Myocyte (in vitro differentiated cells): ENCODE data around the gene TTLL8. TPM values are rescaled to one million over a fixed set of nuclear protein-coding genes. Genes with fewer than 3 reads are reported as not detected.

Experiments
- DNase-seq: peaks from one replicate; pipeline ENCODE4 v3.0.0-alpha.2; 2012; ENCODE audit warnings: low read depth
- total RNA-seq: library from RNA; depleted of rRNA; stranded (reverse); fragments of >200 nt; gene quantifications from 2 replicates; pipeline ENCODE4 v1.2.3, GENCODE V29; 2014

Gene TTLL8
- total RNA-seq, 1 donor from 2014 or later = not detected

DNA sequence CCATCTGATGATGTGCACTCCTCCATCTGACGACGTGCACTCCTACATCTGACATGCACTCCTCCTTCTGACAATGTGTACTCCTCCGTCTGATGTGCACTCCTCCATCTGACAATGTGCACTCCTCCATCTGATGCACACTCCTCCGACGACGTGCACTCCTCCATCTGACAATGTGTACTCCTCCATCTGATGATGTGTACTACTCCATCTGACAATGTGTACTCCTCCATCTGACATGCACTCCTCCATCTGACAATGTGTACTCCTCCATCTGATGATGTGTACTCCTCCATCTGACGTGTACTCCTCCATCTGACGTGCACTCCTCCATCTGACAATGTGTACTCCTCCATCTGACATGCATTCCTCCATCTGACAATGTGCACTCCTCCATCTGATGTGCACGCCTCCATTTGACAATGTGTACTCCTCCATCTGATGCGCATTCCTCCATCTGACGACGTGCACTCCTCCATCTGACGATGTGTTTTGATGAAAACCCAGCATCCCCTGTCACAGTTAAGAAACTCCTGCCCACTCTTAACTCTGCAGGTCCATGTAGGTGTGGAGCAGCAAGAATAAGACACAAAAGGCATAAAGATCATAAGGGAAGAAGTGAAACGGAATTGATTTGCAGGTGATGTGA, 35.8 kb downstream of the TTLL8 start:
- no peak for DNase-seq

DNA sequence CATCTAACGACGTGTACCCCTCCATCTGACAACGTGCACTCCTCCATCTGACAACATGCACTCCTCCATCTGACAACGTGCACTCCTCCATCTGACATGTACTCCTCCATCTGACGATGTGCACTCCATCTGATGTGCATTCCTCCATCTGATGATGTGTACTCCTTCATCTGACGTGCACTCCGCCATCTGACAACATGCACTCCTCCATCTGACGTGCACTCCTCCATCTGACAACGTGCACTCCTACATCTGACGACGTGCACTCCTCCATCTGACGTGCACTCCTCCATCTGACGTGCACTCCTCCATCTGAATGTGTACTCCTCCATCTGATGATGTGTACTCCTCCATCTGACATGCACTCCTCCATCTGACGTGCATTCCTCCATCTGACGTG, 37.5 kb downstream of the TTLL8 start:
- DNase-seq = no peak

DNA sequence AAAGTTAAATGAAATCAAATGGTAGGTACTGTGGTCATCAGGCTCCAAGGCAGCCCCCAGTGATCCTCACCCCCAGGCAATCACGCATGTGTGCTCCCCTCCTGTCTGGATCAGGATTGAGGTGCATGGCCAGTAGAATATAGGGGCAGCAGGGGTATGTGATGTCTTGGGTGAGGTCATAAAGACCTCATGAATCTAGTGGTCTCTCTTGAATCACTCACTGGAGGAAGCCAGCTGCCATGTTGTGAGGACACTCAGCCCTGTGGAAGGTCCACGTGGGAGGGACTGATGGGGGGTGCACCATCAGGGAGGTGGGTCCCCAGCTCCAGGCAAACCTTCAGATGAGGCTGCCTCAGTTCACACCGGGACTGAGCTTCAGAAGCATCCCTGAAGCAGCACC, 38.8 kb downstream of the TTLL8 start:
- DNase-seq = no peak

DNA sequence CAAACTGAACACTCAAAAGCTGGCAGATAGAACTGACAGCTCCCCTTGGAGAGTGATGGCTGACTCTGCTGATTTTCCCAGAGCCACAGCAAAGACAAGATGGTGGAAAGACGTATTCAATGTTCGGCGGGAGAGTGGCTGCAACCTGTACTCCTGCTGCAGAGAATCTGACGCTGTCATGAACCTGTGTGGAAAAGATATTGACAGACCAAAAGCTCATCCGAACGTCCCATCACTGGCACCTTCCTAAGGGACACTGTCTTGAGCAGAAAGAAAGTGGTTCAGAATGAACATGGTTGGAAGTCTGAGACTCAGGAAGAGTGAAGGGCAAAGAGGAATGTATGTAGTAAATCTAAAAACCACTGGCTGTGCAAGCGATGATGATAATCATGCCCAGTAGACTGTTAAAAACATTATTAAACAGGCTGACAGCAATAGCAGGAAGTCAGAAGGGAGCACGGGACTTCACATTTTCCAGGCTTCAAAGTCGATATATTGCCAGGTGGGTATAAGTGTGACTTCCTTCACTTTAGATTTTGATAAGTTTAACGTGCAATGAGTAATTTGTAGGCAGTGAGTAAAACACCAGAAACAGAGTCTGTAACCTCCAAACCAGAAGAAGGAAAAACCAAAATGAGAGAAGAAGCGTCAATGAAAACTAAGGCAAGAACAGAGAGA, 39.4 kb downstream of the TTLL8 start:
- DNase-seq = no peak

DNA sequence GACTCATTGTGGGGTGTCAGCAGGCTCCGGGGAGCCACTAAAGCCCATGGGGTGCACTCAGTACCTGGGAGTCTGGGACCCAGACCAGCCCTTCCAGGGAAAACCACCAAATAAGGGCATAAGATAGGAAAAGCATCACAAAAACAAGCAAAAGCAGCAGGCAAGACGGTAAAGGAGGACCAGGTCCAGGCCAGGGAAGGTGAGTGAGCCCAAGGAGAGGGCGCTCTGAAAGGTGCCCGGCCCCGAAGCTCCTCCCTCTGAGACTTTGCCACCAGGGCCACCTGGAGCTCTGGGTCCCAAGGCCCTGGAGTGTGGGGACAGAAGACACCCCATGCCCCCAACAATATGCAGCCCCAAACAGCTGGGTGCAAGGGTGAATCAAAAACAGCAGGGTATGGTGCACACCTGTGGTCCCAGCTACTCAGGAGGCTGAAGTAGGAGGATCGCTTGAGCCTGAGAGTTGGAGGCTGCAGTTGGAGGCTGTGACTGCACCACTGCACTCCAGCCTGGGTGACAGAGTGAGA, 40.3 kb downstream of the TTLL8 start:
- no peak for DNase-seq

DNA sequence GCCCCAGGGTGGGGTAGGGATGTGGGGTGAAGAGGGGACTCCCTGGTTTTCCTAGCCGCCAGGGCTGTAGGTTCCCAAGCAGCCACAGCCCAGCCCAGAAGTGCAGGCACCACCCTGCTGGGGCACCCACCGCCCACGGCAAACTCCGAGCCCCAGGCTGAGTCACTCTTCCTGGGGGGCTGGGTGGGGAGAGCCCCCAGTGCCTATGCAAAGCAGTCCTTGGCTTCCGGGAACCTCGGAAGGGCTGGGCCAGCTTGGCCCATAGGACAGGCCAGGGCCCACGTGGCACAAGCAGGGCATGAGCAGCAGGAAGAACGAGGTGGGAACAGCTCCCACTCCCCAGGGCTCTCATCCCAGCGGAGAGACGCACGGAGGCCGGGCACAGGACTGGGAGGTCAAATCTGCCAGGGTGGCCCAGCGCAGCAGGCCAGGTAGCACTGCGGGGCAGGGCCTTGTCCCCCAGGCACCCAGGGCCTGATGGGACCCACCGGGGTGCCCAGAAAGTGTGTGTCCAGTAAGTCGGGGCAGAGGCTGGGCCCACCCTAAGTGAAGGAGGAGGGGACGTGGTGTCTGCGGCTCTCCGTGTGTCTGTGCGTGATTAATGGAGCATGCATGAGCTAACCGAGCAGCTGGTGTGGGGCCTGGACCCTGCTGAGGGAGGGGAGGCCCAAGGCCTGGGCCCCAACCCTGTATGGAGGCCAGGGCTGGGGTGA, 41.0 kb downstream of the TTLL8 start:
- DNase-seq = no peak

DNA sequence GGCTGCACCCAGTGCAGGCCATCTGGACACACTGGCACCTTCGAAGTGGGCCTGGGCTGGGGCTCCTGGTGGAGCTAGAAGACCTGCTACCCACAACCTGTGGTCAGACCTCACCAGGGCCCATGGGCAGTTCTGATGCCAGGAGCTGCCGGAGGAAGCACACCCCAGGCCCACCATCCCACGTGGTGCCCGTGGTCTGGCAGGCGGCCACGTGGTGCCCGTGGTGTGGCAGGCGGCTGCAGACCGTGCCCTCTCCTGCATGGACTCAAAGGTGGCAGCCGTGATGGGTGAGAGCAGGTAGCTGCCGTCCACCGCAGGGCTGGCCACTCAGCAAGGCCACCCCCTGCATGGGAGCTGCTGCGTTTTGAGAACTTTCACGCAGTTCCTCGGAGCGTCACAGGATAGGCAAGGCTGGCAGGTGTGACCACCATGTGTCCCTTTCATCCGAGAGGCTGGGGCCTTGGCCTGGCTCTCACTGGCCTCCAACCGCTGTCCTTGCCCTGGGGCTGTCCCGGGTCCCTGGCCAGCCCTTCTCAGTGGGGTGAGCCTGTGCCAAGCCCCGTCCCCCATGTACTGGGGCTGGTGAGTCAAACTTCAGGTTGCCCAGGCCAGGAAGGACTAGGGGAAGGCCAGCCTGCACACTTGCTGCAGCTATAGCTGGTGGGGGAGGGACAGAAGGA, 41.6 kb downstream of the TTLL8 start:
- no peak for DNase-seq

DNA sequence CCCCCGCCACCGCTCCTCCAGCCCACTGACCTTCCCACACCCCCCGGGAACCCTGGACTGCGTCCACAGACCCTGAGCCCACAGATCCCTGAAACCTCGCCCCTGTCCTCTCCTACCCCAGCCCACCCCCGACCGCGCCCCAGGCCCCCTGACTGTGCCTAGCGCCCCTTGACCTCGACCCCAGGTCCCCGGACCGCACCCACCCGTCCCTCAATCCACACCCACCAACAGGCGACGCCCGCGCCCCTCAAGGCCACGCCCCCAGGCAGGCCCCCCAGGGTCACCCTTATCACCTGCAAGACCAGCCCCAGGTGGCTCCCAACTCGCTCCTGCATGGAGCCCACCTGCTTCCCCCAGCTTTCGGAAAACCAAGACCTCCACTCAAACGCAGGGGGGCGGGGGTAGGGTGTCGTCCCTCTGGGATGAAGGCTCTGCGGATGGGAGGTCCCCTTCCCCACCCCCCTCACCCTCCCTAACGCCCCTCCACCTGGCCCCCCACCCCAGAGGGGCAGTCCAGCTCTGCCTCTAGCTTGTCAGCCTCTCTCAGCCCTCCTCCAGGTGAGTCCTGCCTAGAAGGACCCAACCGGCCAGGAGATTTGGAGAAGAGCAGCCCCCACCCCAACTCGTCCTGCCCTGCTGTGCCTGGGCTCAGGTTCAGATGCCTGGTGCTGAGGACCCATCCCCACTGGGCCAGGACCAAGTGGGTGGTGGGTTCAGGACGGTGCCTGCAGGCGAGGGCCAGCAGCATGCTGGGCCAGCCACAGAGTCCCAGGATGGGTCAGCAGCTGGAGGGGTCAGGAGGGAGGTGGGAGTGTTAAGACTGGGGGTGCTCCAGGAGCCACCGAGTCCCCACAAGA, 42.4 kb downstream of the TTLL8 start:
- DNase-seq = no peak

DNA sequence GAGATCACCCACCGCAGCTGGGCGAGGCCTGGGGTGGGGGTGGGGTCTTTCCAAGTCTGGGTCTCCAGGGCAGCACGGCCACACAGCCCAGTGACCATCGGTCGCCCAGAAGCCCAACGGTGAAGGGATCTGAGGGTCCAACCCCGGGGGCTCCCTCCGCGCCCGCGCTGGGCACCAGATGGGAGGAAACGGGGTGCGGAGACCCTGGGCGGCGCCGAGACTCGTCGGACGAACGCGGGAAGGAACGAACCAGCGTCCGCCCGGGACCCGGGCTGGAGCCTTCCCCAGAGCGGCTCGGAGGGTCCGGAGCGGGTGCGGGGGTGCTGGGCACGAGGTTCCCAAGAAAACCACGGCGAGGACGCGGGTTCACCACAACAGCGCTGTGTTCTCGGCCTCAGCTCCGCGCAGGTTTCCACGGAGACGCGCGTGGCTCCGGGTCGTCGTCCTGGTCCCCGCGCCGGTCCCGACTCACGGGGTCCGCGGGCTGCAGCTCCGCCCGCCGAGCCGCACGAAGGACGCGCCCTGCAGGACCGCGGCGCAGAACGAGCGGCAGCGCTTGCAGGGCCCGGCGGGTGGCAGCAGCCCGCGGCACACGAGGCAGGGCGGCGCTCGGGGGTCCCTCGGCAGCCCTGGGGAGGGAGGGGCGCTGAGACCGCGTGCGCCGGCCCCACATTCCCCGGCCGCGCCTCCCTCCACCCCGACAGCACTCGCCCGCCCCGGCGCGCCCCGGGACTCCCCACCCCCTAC, 43.3 kb downstream of the TTLL8 start:
- DNase-seq = no peak

DNA sequence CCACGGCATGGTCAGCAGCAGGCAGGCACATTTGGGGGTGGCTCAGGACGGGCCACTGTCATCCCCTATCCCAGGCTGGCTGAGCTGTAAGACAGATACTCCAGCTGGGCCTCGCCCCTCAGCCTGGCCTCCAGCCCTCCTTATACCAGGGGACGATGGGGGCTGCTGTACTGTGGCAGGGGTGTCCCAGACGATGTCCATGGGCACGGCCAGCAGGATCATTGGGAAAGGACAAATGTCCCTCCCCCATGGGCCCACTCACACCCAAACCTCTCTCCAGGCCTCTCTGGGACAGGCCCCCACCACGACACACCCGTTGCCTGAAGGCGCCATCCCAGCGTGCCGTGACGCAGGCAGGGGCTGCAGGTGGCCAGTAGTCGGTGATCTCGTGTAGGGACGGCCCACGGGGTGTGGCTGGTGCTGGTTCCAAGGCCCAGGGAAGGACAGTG, 44.0 kb downstream of the TTLL8 start:
- peak; percentile 40 for DNase-seq

DNA sequence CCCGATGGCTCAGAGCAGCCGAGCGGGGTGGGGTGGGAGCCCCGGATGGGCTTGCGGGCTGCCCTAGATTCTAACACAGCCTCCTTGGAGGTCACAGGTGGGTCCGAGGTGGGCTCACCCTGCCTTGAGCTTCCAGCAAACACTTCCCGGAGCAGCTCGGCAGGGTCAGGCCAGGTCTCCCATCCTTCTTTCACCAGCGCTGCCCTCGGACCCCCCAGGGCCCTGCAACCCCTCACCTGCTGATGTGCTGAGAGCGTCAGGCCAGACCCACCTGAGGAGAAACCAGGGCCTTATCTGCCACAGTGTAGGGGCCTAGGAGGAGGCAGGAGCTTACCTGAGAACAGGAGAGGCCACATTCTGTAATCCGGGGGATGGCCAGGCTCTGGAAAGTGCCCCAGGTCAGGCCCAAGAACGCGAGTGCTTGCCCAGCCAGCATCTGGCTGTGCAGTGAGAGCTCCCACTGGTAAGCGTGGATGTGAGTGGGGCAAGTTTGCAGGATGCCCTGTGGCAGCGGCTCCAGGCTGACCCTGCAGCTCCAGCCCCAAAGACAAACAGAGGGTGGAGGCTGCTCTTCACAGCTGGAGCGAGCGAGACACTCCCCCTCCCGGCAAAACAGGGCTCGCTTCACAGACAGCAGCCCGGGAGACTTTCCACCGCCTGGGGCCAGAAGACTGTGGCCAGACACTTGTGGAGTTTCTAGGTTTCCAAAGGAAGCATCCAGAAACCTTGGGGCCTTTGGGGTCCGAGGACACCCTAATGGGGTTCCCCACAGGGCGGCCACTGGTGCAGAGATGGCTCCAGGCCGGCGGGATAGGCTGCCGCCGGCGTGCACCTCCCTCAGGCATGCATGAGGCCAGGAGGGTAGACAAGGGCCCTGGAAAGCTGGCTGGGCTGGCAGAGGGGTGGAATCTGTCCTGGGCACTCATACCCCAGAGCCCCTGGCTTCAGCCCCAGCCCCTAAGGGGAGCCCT, 45.6 kb downstream of the TTLL8 start, which contains the start of gene IL17REL:
Gene IL17REL, minus strand, starts transcription at position 555 of the 971 bp plus-strand sequence. Its CDS starts 119 bp downstream, at position 436.
- peak; percentile 15 for DNase-seq

DNA sequence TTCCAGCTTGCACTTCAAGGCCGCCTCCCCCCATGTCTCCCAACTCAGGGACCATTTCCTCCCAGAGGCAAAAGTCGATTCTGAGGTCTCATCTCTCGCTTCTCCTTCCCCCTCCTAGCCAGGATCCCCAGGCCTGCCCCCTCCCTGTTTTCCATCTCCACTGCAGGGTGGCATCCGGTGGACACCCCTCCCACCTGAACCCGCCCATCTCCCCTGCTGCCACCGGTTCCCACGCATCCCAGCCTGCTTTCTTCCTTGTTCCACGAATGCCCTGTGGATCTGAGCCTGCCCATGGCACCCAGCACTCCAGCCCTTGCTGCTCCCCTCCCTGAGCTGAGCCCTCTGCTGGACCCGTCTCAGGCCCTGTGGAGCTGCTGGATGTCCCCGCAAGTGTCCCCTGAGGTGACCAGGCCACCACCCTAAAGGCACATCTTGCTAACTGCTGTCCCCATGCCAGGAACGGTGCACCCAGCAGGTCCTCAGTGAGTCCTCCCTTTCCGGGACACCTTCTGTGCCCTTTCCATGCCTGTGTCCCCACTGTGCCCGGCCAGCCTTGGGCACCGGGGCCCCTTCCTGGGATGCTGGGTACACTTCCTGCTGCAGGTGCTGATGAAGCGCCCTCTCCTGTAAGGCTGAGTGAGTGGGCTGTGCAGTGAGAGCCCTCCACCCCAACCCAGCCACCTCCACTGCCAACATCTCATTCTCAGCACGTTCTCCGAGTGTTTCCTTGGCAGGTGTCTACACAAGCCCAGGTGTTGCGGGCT, 46.5 kb downstream of the TTLL8 start:
- no peak for DNase-seq

DNA sequence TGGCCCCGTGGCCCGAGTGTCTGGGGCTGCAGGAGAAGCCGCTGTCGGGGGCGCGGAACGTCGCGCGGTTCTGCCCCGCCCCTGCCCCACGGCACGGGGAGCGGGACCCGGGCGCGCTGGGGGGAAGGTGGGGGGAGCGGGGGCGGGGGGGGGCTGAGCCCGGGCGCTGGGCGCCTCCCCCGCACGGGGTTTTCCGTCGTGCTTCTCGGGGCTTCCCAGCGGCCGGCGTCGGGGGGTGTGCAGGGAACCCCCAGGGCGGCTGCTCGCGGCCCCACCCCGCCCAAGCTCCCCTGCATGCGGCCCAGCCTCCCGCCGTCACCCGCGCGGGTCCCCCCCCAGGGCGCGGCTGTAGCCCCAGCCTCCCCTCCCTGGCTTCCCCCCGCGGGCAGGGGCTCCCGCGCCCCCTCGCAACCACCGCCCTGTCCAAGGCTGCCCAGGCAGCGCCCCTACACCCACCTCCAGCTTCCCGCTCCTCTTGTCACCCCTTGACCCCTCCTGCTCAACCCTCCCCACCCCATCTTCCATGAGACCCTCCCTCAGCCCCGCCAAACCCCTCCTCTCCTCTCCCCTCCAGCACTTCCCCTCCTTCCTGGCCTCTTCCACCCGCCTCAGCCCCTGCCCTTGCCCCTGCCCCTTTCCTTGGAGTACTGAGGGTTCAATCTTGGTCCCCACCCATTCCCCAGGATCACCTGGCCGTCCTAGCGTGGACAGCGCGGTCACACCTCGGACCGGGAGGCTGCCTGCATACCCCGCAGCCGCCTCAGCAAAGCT, 47.2 kb downstream of the TTLL8 start:
- no peak for DNase-seq

DNA sequence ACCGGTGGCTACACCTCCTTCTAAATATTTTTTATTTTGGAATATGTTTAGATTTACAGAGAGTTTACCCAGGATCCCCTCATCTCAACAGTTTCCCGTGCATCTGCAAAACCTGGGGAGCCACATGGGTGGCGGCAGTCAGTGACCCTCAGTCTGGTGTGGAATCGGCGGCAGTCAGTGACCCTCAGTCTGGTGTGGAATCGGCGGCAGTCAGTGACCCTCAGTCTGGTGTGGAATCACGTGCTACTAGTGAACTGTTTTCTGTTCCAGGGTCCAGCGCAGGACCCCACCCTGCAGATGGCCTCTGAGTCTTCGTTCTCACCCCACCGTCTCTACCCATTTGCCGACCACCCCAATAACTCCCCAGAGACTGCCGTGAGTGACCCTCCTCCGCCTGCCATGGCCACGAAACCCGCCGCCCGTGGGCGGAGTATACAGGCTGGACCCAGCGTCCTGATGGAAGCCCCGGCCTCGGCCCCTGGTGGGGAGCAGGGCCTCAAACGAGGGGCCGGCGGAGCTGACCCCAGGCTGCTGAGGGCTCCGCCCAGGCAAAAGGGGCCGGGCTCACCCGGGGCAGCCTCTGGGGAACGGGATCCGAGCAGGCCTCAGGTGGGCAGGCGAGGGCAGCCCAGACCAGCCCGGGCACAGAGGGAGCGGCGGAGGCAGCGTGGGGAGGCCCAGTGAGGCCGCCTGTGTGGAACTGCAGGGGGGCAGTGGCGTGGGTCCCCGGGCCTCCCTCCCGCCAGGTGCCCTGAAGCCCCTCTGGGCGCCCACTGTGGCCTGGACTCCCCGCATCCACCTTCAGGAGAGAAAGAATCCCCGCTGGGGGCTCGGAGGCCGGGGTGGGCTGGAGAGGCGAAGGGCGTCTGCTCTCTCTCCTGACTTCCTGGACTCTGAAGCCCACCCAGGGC, 48.1 kb downstream of the TTLL8 start:
- no peak for DNase-seq

DNA sequence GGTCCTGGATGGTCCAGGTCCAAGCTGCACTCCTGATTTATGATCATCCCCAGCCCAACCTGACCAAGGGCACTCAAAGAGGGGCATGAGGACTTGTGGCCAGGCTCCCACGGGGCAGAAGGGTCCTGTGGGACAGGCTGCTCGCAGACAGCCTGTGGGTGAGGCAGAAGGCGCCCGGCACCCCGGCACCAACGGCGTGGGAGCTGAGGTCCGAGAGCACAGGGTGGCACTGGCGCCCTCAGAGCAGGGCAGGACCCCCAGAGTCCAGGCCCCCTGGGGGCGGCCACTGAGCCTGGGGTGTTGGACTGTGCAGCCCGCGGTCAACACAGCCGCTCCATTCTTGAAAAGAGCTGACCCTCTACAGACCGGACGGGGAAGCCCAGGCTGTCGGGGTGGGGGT, 48.8 kb downstream of the TTLL8 start:
- DNase-seq = no peak
